Measurements from ENCODE around the gene DPAGT1.

DNA sequence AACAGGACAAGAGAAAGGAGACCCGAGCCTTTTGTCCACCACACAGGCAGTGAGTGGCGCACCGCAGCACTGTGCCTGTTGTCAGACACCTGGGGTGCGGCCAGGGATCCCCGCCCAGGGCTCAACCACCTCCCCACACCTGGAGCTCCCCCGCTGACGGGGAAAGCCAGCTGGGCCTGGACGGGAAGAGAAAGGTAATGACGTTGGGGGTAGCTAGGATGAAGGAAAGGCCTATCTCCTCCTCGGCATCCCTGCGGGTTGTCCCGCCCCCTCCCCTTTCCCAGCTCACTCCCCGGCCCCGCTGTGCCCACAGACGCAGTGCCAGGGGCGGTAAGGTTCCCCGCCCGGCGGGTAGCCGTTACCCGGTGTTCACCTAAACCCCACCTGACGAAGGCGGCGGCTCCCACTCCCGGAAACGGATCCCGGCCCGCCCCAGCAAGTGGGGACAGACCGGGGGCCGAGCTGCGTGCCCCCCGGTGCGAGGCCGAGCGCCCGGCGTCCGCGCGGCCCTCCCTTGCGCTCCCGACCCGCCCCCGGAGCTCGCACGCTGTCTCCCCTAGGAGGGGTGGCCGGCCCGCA, 45.1 kb downstream of the DPAGT1 start:
- TF ChIP-seq, protein P1, sequence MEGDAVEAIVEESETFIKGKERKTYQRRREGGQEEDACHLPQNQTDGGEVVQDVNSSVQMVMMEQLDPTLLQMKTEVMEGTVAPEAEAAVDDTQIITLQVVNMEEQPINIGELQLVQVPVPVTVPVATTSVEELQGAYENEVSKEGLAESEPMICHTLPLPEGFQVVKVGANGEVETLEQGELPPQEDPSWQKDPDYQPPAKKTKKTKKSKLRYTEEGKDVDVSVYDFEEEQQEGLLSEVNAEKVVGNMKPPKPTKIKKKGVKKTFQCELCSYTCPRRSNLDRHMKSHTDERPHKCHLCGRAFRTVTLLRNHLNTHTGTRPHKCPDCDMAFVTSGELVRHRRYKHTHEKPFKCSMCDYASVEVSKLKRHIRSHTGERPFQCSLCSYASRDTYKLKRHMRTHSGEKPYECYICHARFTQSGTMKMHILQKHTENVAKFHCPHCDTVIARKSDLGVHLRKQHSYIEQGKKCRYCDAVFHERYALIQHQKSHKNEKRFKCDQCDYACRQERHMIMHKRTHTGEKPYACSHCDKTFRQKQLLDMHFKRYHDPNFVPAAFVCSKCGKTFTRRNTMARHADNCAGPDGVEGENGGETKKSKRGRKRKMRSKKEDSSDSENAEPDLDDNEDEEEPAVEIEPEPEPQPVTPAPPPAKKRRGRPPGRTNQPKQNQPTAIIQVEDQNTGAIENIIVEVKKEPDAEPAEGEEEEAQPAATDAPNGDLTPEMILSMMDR (IDR thresholded peaks at IDR 0.05), result no peak
- TF ChIP-seq POLR2A (IDR thresholded peaks at IDR 0.05), result no peak

All from uterus (tissue), 2 donors.